Measurements from ENCODE around the gene TERT.
"Not testable (repeated sequence)": the region's sequence is repeated elsewhere in the genome, so short reads cannot be mapped to it uniquely, and the experiment has no call there.

Gene TERT

DNA sequence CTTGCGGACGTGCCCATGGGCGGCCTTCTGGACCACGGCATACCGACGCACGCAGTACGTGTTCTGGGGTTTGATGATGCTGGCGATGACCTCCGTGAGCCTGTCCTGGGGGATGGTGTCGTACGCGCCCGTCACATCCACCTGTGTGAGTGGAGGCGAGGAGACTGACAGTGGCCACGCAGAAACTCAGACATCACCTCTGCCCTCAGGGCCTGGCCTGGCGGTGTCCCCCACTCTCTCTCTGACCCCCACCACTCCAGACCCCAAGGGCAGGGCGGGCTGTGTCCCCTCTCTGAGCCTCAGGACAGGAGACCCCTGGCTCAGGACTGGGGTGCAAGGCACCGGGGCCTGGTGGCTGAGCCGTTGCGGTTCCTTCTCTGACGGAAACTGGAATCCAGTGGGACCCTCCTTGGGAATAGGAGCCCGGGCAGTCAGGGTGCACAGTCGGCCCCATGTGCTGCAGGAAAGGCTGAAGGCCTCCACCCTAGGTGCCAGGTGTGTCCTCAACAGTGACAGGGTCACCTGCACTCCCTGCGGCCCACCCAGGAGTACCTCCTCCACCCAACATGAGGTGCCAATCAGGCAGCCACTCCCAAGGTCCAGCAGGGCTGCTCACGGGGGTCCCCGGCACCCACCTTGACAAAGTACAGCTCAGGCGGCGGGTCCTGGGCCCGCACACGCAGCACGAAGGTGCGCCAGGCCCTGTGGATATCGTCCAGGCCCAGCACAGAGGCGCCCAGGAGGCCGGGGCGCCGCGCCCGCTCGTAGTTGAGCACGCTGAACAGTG is 16.0 kb downstream of the TERT start:
- DNase-seq (ENCODE audit: low spot score): no peak

DNA sequence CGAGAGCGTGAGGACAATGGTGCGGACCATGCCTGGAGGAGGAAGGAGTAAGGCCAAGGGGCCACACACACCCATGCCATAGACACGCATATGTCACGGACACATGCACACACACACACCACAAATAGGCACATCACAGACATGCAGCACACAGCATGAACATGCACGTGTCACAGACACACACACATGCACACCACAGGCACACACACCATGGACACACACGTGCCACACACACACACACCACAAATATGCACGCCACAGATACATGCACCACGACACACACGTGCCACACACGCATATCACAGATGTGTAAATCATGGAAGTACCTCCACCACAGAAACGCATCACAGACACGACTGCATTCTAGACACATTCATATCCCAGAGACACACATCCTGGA is 16.7 kb downstream of the TERT start:
- DNase-seq (ENCODE audit: low spot score): no peak

DNA sequence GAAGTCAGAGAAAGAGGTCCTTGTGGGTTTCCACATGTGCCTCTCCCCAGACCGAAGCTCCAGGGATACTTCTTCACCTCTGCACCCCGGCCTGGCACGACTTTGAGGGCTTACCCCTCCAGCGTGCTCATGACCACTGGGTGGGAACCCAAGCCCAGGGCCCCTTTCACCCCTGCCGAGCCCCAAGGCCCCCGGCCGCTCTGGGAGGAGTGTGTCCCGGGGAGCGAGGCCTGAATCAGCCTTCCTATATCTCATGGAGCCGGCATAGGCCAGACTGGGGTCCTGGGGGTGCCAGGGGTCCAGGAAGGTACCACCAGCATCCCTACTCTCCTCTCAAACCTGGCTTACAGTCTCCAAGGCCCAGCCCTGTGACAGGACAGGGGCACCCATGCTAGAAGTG is 17.1 kb downstream of the TERT start:
- no peak for DNase-seq (ENCODE audit: low spot score)

DNA sequence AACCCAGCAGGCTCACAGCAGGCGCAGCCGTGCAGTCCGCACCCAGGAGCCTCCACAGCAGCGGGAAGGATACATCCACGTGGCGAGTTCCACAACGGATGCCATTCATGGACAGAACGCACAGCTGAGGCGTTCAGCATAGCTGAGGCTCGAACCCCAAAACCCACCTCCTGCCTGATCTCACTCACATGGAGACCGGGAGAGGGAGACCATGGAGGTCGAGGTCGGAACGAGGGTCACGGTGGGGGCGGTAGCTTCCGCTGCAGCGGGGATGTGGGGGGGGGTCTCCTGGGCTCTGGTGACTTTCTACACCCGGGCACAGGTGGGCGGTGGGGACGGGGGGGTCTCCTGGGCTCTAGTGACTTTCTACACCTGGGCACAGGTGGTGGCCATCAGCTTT is 17.5 kb downstream of the TERT start:
- no peak for DNase-seq (ENCODE audit: low spot score)

DNA sequence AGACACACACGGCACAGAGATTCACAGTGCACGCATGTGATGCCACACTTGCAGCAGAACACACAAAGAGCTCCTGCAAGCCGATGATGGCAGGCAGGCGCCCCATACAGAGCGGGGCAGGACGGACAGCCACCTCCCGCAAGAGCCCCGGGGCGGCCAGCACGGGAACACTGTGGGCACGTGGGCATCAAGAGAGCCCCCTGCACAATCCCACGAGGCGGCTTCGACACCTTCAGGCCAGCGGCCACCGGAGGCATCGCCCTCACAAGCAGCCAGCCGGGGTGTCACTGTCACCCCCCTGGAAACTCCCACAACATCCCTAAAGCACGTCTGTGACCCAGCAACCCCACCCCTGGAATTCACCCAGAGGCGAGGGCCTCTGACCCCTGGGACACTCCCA is 17.9 kb downstream of the TERT start:
- DNase-seq (ENCODE audit: low spot score): no peak

DNA sequence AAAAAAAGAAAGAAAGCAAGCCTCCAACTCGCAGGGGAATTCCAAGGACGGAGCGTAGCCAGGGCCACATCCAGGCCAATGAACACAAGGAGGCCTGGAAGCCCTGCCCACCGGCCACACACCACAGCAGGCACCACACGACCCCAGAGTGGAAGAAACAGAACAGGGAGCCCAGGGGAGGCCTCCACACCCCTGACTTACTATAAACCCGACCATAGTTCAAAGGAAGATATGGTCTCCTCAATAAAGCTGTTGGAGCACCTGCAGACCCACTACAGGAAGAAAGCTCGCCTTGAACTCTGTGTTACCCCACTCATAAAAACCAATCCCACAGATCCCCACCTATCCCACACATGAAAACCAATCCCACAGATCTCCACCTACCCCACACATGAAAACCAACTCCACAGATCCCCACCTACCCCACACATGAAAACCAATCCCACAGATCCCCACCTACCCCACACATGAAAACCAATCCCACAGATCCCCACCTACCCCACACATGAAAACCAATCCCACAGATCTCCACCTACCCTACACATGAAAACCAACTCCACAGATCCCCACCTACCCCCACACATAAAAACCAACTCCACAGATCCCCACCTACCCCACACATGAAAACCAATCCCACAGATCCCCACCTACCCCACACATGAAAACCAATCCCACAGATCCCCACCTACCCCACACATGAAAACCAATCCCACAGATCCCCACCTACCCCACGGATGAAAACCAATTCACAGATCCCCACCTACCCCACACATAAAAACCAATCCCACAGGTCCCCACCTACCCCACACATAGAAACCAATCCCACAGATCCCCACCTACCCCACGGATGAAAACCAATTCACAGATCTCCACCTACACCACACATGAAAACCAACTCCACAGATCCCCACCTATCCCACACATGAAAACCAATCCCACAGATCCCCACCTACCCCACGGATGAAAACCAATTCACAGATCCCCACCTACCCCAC is 19.2 kb downstream of the TERT start:
- not testable (repeated sequence) for DNase-seq (ENCODE audit: low spot score)

DNA sequence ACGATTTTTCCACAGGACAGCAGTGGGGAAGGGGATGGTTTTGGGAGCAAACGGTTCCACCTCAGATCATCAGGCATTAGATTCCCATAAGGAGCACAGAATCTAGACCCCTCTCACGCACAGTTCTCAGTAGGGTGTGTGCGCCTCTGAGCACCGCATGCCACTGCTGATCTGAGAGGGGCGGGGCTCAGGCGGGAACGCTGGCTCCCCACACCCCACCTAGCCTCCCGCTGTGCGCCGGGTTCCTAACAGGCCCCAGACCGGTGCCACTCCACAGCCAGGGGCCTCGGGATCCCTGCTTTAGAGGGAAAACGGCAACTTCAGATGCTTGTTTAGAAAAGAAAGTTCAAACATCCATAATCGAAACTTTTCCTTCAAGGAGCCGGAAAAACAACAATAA is 20.4 kb downstream of the TERT start:
- DNase-seq (ENCODE audit: low spot score): no peak

DNA sequence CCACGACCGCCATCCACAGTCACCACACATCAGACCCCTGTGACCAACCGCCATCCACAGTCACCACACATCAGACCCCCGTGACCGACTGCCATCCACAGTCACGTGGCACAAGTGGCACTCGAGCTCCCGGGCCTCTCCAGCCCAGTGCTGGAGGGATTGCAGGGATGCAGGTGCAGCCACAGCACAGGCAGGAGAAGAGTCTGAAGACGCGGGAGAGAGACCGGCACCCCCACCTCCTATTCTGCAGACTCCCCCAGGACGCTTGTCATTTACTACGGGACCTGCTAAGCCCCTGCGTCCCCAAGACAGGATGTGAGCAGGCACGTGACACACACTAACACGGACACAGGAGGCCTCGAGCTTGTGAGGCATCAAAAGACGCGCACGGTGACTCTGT is 21.1 kb downstream of the TERT start:
- DNase-seq (ENCODE audit: low spot score): no peak

DNA sequence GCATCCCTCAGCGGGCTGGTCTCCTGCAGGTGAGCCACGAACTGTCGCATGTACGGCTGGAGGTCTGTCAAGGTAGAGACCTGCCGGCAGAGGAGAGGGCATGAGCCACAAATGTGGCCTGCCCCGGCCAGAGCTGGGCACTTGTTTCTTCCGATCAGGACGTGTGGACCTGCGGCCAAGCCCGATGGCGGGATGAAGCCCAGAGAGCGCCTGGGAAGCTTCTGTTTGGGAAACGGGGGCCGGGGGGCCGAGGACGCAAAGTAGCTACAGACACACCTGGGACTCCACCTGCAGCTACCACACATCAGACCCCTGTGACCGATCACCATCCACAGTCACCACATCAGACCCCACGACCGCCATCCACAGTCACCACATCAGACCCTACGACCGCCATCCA is 22.7 kb downstream of the TERT start:
- no peak for DNase-seq (ENCODE audit: low spot score)

DNA sequence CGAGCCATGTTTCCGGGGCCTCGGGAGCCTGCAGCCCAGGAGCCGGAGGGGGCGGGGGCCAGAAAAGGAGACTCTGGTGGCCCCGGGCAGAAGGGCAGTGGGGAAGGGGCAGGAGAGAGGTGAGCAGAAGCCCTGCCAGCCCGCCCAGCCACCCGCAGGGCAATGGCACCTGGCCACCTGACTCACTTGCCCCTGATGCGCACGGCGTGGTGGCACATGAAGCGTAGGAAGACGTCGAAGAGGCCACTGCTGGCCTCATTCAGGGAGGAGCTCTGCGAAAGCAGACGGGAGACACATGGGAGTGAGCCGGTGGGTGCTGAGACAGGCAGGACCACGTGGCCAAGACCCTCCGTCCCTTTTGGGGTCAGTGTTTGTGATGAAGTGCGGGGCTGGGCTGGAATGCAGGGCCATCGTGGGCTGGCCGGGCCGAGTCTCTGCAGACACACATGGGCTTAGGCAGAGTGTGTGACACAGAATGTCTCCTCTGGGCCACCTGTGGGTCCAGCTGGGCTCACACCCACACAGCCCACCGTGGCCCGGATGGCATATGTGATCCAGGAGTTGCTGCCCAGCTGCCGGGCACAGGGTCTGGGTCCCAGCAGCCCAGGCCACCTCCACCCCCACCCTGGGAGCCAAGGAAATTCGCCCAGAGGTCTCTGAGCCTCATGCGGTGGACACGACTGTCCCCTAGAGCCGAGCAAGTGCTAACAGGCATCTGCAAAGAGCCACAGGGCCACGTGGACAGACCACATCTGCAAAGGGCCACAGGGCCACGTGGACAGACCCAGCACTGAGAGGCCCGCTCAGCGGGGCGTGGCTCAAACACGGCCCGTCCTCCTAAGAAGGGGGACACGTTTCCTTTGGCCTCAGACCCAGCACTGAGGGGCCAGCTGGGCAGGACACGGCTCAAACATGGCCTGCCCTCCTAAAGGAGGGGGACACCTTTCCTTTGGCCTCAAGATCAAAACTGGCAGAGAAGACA is 23.6 kb downstream of the TERT start:
- DNase-seq (ENCODE audit: low spot score): no peak

DNA sequence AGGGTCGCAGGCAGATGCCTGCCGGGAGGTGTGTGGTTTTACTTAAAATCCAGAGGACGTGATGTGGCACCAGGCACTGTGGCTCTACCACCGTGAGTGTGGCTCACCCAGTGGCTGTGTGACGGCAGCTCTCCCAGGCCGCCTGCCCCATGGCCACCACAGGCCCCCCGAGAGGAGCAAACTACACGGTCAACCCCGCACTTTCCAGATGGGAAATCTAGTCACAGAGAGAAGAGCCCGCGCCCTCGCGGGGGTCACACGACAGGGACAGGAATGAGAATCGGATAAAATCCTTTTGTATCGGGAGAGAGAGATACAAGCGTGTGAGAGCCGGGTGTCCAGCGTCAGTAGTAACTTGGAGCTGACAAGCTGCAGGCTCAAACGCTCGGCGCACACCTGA is 24.4 kb downstream of the TERT start:
- DNase-seq (ENCODE audit: low spot score): no peak

DNA sequence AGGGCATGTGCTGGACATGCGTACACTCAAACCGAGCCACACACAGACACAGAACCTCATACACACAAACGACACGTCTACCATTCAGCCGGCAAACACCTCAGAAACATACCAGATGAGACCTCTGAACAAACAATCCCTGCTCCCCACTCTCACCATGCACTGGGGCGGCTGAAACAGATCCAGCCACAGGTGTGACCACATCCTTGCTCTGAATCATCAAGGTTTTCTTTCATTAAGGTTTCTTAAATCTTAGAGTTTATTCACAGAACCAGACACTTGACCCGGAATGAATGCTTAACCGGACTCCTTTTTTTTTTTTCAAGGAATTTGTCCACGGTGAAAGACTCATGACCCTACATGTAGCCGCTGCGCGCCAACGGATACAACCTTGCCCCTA is 26.2 kb downstream of the TERT start:
- no peak for DNase-seq (ENCODE audit: low spot score)

DNA sequence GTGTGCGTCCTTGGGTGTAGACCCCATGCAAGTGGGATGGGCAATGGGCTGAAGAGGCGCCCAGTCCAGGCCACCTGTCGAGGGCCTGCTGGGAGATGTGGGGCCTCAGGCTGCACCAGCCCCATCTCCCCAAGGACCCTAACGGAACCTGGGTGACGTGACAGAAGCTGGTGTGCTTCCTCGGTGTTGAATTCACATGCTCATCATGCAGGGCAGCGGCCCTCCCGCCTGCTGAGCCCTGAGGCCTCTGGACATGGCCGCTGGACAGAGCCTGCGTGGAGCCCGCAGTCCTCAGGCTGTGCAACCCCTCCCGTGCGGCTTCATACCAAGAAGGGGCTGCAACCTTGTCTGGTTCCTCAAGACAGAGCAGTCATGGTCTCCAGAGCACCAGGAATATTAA is 26.8 kb downstream of the TERT start:
- no peak for DNase-seq (ENCODE audit: low spot score)

DNA sequence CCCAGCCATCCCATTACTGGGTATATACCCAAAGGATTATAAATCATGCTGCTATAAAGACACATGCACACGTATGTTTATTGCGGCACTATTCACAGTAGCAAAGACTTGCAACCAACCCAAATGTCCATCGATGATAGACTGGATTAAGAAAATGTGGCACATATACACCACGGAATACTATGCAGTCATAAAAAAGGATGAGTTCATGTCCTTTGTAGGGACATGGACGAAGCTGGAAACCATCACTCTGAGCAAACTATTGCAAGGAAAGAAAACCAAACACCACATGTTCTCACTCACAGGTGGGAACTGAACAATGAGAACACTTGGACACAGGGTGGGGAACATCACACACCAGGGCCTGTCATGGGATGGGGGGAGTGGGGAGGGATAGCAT is 27.4 kb downstream of the TERT start:
- DNase-seq (ENCODE audit: low spot score): not testable (repeated sequence)

DNA sequence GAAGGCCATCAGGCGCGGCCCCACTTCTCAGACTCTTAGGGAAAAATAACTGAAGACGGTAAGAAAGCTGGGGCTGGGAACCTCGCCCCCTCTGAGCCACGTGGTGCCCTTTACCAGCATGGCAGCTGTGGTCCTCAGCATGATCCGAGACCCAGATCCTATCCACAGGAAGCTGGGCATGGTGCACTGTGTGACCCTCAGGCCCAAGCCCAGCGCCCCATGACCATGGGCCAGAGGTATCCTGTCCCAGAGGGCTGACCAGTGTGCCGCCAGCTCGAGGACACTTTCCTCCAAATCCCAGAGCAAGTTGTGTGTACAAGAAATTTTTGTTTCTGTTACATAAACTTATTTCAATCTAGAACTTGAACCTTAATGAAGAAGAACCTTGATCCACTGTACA is 28.1 kb downstream of the TERT start:
- DNase-seq (ENCODE audit: low spot score): no peak

DNA sequence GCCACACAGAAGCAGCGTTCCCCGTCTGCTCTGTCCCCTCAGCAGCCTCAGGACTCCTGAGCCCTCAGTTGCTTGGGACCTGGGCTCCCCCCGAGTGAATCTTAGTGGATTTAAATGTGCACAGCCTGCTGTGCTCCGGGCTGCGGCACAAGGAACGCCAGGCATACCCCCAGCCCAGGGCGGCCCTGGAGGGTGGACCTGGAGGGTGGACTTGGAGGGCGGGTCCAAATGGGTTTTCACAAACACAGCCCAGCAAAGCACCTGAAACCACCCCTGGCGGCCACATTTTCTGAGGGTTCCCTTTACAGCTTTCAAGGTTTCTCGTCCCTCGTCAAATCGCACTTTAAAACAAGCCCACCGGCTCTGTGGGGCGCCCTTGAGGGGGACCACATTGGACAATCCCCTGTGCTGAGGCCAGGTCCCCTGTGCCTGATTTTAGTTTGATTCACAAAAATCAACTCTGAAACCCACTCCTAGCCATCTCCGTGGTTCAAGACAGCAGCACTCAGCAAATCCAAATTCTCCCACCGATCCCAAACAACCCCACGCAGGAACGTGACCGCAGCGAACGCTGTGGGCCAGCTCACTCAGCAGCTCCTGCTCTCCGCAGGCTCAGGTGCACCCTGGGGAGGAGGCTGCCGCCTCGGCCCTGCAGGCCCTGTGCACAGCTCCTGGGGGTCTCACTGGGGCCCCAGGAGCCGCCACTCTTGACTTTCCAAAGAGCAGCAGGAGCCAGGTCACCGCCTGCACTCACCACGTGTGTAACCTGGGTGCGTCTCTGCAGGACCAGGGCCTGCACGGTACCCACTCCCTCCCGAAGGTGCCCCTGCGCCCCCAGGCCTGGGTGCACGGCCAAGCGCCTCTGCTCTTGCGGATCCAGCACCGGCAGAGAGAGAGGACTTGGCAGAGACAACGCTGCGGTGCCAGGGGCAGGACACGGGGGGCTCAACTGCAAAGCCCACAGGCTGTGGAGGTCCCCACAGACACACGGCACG is 29.1 kb downstream of the TERT start:
- DNase-seq (ENCODE audit: low spot score): no peak

DNA sequence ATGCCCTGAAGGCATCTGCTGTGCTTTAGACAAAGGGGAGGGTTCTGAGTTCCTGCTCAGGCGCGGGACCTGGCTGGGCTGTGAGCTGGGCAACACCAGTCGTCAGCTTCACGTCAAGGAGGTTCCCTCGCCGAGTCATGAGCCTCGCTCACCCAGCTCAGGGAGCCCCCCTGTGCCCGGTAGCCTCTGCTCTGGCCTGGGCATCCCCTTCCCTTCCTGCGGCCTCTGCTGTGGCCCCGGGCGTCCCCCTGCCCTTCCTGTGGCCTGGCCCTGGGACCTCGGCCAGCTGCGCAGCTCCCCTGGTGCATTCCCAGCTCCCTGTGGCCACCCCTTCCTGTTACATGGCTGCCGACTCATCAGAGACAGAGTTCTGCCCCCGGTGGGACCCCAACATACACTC is 29.8 kb downstream of the TERT start:
- no peak for DNase-seq (ENCODE audit: low spot score)

DNA sequence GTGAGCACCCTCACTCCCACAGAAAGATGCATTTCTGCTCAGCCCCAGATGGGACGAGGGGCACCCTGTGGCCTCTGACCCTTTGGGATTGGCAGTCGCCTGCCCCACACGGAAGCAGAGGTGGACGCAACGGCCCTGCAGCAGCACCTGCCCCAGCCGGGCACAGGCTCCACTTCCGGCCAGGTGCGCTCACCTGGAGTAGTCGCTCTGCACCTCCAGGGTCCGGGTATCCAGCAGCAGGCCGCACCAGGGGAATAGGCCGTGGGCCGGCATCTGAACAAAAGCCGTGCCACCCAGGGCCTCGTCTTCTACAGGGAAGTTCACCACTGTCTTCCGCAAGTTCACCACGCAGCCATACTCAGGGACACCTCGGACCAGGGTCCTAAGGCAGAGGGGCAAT is 30.7 kb downstream of the TERT start:
- DNase-seq (ENCODE audit: low spot score): no peak

DNA sequence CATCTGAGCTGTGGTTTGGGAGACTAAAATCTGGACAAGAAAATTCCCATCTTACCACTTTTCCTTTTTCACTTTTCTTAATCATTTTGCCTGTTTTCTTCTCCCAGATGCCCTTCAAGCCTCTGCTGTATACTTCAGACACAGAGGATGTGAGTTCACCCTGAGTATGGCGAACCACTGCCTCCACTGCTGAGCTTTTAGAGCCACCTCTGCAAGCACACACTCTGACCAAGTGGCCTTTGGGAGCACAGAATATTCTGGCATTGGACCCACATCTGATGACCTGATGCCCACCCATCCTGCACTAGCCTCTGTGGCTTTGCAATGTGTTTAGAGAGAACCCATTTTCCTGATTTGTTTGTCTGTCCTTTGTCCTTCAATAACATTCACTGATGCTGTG is 32.5 kb downstream of the TERT start:
- no peak for DNase-seq (ENCODE audit: low spot score)

DNA sequence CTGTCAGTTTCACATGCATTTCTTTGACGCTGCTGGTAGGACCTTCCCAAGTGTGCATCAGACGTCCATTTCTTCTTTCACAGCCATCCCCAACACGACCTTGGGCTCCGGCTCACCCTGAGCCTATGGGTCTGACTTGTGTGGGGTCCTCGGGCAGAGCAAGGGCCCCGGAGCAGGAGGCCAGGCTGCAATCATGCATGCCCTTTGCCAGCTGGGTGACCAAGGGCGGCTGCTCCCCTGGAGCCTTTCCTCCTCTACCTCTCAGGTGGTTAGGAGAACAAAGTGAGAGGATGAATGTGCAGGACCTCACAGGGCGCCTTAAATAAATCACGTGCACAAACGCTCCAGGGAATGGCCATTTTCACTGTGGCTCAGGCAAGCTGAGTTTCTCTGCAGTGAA is 33.2 kb downstream of the TERT start:
- DNase-seq (ENCODE audit: low spot score): no peak

Measured in ecto neural progenitor cell (in vitro differentiated cells).